OCI-LY1 (cell line): ENCODE results near the gene PCNP.

ENCODE experiments used
- EZH2 ChIP-seq: fragments of 200-600 bp; sonication (generic), shearing (Covaris generic); IDR thresholded peaks from 2 replicates; pipeline ENCODE4 v1.8.0; 2017; ENCODE audit warnings: borderline replicate concordance, mixed run types, mild to moderate bottlenecking, antibody characterized with exemption, low read length, moderate library complexity, mixed read lengths
- TF ChIP-seq, protein P1 (sequence below): fragments of 200-600 bp; sonication (generic), shearing (Covaris generic); IDR thresholded peaks from 2 replicates; pipeline ENCODE4 v1.5.1; 2017; ENCODE audit warnings: mild to moderate bottlenecking, antibody characterized with exemption, low read length, moderate library complexity, mixed read lengths

DNA sequence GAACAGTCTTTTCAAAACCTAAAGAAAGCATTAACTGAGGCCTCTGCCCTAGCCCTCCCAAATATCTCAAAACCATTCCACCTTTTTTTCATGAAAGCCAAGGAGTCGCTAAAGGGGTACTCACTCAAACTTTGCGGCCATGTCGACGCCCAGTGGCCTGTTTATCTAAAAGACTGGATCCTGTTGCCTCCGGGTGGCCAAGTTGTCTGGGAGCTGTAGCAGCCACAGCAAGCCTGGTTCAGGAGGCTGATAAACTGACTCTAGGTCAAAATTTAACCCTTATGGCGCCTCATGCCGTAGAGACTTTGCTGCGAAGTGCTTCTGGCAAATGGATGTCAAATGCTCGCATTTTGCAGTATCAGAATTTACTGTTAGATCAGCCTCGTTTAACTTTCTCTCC lies 63.5 kb downstream of the PCNP start:
- TF ChIP-seq, protein P1, sequence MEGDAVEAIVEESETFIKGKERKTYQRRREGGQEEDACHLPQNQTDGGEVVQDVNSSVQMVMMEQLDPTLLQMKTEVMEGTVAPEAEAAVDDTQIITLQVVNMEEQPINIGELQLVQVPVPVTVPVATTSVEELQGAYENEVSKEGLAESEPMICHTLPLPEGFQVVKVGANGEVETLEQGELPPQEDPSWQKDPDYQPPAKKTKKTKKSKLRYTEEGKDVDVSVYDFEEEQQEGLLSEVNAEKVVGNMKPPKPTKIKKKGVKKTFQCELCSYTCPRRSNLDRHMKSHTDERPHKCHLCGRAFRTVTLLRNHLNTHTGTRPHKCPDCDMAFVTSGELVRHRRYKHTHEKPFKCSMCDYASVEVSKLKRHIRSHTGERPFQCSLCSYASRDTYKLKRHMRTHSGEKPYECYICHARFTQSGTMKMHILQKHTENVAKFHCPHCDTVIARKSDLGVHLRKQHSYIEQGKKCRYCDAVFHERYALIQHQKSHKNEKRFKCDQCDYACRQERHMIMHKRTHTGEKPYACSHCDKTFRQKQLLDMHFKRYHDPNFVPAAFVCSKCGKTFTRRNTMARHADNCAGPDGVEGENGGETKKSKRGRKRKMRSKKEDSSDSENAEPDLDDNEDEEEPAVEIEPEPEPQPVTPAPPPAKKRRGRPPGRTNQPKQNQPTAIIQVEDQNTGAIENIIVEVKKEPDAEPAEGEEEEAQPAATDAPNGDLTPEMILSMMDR = no peak
- no peak for TF ChIP-seq EZH2
